Measurements from ENCODE around the gene FOXP1.
A peak's percentile ranks its signal among the peaks of the same experiment; 100 is the strongest.

FOXP1 gene

DNA sequence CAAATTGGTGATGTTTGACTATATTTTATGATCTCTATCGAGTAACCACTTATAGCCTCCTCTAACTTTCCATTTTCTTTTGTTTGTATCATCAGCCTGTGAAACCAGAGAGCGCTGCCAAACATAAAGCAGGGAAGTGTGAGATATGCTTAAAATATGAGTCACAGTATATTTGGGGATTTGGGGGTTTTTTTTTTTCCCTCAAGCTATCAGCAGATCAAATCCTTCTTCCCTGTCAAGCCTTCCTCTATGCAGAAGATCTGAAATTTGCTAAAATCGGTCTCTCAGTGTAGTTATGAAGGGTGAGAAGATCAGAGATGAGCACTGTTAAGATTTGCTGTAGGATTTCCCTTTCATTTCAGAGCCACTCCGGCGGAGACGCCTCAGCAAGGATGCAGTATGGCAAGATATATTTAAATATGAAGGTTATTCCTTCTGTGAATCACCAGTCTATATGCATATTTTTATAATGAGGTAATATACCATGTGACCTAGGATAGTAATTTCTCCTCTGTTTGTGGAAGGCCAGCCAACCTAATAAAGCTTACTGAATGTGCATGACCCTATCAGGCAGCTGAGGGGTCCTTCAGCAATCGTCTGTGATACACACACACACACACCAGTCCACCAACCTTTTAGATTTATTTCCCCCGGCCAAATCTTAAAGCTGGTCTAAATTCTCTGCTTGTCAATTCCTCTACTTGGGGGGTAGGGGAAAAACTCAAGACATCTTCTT is 474.1 kb downstream of the FOXP1 start:
- no peak for DNase-seq

GRCh38 chr3:71107926-71108325 is 475.6 kb downstream of the FOXP1 start:
- no peak for DNase-seq

DNA sequence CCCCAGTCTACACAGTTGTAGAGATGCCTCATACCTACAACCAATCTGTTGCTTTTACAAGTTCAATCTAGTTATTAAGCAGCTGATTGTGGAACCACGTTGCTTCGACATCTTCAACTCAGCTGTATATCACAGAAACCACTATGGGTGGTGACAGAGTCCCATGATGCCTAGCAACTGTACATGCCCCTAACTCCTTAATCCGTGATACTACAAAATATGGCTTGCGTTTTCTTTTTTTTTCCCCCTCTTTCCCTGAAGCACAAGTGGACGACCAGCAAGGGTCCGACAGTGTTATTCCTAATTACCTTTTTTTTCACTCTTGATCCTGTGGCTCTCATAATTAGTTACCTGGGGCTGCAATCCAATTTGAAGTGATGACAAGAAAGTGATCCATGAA is 478.6 kb downstream of the FOXP1 start:
- DNase-seq: no peak

DNA sequence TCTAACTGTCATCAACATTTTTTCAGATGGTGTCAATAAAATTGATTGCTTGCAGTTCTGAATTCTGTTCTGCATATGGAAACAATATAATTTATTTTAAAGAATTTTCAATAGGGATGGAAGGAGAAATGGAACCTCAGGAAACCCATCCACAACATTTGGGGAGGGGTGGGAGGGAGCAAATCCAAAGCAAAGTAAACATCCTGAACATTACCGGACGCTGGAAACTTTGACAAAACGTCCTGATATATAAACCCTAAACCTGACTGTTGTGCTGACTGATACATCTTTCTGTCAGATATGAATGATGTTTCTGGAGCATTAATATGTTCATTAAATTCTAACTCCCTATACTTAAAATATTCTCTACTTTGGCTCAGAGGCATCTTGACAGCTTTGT is 479.0 kb downstream of the FOXP1 start:
- DNase-seq: no peak

DNA sequence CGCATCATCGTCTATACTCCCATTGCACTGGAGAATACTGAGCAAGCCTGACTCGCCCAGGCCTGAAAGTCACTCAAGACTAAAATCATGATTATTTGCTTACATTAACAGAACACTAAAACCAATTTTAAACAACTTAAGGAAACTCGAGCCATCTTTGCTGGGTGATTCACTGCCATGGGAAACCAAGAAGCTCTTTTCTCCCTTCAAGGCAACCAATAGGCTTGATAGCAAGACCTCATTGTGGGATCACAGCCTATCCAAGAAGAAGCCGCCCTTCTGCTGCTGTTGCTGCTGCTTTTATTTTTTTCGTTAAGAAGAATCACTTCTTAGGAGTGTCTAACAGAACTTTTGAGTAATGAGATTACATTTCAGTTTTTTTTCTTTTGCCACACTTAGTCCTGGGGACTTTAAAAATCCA is 479.4 kb downstream of the FOXP1 start:
- DNase-seq: no peak

- peak; percentile 80 for DNase-seq
These were observed 480.1 kb downstream of the FOXP1 start for GRCh38 chr3:71103430-71103921.

DNA sequence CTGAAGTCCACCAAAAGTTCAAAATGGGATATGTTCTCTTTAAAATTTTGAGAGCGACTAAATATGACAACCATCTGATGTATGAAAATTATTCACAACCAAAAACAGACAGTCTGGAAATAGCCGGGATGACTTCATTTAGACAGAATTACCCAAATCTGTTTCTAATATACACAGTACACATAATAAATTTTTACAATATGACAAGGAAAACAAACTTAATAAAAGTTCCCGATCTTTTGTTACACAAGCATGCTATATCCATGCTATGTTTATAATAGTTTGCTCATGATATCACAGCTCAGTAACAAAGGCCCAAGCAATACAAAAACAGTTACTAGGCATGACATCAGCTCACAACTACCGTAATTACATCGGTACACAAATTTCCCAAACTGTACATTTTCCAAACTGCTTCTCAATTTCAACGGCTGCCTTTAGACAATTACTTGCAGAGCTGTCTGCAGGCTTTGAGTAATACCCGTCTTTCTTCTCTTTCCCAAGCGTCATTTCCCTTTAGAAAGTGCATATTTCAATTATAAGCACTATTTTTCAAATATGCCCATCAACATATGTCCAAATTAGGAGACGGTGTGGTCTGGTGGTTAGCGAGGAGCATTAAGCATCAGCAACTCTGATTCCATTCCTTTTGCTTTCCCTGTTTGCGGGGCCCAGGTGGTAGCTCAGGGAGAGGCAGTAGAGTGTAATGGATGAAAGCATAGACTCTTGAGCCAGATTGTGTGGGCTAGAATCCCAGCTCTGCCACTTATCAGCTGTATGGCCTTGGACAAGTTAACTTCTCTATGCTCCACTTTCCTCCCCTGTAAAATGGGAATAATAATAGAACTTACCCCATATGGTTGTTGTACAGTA is 481.2 kb downstream of the FOXP1 start:
- peak; percentile 19 for DNase-seq

- no peak for DNase-seq
These were observed 481.9 kb downstream of the FOXP1 start for GRCh38 chr3:71101626-71102025.

- no peak for DNase-seq
These were observed 482.5 kb downstream of the FOXP1 start for GRCh38 chr3:71101014-71101413.

- DNase-seq: no peak
These were observed 483.4 kb downstream of the FOXP1 start for GRCh38 chr3:71099997-71100719.

GRCh38 chr3:71097557-71097956 is 486.0 kb downstream of the FOXP1 start:
- DNase-seq: no peak

DNA sequence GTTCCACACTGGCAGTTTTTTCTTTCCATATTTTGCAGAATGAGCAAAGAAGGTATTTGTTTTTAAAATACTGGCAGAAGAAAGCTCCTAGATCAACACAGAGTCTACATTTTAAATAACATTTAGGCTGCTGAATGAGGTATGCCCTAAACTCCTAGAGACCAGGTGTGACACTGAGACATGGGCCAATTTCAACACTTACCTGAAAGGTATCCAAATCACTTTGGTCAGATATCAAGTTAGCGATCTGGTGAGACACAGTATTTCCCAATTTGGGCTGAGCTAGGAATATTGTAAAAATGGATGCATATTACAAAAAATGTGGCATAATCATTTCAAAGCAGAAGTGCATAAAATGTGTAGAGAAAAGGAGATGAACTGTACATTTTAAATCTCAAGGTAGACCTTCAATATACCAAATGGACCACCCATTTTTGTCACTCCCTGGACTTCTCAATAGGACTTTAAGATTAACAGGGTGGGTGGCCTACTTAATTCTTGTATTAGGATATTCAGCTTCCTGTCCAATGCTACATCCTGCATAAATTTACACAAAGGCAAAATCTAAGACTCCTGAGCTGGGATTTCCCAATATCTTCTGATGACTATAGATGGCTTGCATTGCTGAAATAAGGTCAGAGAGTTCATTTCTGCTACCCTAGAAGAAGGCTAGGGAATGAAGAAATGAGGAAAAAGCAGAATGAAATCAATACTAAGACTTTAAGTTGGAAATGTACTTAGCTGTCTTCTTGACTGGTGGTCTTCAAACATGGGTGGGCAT is 487.8 kb downstream of the FOXP1 start:
- DNase-seq: no peak

- DNase-seq: no peak
These were observed 488.8 kb downstream of the FOXP1 start for GRCh38 chr3:71094658-71095209.

DNA sequence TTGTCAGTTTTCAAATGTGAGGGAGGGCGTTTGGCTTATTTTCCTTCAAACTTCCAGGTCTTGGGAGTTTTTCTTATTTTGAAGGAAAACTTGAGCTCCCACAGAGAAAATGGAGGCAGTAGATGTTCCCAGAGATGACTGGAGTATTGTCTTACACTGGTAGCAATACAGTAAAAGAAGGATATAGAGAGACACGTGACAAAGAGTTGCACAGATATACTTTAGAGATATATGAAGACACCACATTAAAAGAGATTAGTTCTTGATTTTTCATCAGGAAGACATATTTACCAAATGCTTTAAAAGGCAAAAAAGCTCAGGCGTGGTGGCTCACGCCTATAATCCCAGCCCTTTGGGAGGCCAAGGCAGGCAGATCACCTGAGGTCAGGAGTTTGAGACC is 490.9 kb downstream of the FOXP1 start:
- no peak for DNase-seq

- no peak for DNase-seq
These were observed 493.3 kb downstream of the FOXP1 start for GRCh38 chr3:71090207-71090606.

DNA sequence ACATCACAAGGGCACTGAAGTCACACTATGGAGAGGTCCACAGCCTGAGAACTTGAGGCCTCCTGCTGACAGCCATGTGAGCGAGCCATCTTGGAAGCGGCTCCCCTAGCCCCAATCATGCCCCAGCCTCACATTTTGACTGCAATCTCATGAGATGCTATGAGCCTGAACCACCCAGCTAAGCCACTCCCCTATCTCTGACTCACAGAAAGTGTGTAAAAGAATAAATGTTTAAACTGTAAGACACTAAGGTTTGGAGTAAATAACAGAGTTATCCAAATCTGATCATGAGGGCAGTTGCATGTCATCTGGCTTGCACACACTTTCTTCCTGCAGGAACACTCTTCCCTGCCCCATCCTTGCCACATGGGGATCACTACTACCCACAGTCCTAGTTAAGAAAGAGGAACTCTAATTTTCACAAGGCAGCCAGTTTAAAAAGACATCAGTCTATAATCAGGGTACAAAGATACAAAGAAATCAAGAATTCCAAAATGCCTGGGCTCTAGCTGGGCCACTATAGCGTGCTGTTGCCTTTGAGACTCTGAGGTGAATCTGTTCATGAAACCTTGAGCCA is 494.2 kb downstream of the FOXP1 start:
- no peak for DNase-seq

DNA sequence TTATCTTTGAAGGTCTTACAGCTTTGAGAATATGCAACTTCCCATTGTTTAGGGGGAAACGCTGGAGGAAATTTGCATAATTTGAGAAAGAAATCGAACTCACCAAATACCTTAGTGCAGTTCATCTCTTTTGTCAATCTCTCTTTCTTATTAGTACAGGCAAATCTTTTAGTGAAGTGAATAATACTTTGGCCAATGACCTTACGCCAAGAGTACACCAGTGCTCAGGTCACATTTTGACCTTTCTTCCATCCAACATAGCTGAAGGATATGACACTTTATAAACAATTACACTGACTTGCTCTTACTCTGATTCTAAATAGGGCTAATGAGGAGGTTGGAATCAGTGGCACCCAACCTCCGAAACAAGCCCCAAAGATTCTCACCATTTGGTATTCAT is 494.8 kb downstream of the FOXP1 start:
- no peak for DNase-seq

DNA sequence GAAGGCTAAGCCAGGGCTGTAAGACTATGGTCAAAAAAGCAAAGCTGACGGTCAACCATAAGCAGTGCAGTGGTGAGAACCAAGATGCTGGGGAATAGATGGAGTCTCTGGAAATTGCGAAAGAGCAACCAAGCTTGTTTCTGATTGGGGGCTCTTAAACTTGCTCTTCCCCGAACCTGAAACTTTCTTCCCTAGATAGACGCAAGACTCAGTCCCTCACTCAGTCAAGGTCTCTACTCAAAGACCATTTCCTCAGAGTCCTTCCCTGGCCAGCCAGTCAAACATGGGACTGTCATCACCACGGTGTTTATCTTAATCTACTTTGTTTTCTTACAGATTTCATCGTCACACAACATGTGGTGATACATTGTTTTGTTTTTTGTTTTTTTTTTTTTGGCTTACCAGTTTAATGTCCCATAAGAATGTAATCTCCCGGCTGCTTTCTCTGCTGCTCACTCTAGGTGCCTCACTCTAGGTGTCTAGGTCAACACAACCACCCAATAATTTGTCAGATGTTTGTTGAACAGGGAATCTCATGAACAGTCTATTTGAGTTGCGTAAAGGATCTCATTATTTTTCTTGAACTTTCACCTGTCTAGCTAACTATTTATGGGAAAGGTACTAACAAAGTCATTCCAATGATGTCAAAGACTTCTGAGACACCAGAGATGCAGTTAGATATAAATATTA is 495.4 kb downstream of the FOXP1 start:
- DNase-seq: no peak

GRCh38 chr3:71087143-71088018 is 496.1 kb downstream of the FOXP1 start:
- DNase-seq: no peak

DNA sequence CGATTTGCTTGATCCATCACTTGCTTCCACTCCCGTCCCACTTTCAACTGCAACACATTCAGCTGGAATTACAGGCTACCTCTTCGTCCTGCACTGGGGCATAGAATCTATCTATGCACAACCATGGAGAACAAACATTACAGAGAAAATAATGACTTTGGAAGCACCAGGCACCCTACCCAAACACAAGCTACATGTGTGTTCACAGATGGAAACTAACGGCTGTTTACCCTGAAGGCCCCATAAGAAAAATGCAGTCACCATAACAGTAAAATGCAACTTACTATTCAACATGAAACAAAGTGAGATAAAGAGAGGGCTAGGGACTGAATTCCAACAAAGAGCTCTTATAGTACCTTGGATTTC is 496.8 kb downstream of the FOXP1 start:
- DNase-seq: no peak

Measured in NCI-H1092 treated with DMSO at 0.1 percent for 48 hours (cell line).